Mucosa of descending colon (tissue), 3 donors: ENCODE measurements around the gene CEP44. TPM values are rescaled to one million over a fixed set of nuclear protein-coding genes. Genes with fewer than 3 reads are reported as not detected.
A peak's percentile ranks its signal among the peaks of the same experiment; 100 is the strongest.

Experiments used
- ATAC-seq: fragments of 200-7000 bp; cut with Tn5 transposase; one replicate; pipeline ENCODE4 v1.9.1; 2020; ENCODE audit warnings: mild to moderate bottlenecking, moderate library complexity
- DNase-seq, 3 donors: peaks; one replicate each; pipeline ENCODE4 v3.0.0-alpha.2; 2020
- H3K36me3 ChIP-seq: fragments of 200-600 bp; one replicate; pipeline ENCODE4 v1.8.0; 2021; ENCODE audit warnings: low read depth, mild to moderate bottlenecking
- H3K4me1 ChIP-seq: fragments of 200-600 bp; one replicate; pipeline ENCODE4 v1.8.0; 2021; ENCODE audit warnings: low read depth, mild to moderate bottlenecking
- H3K4me3 ChIP-seq: fragments of 200-600 bp; one replicate; pipeline ENCODE4 v1.8.0; 2021; ENCODE audit warnings: mild to moderate bottlenecking
- H3K9me3 ChIP-seq: fragments of 200-600 bp; one replicate; pipeline ENCODE4 v1.8.0; 2021; ENCODE audit warnings: mild to moderate bottlenecking
- intact Hi-C, 2 donors: fragments of 100-400 bp; cut with DNase I in 1 of 2; cut with micrococcal nuclease in 1 of 2; formaldehyde crosslinking; loops; one replicate each; pipeline versions ENCODE4 v1.11.0 to v1.11.1; 2022; cut with DNase I, micrococcal nuclease
- total RNA-seq, 3 donors: library from RNA; stranded (reverse); fragmentation: NEBNext Ultra II Directional in 2 of 3; extraction: Animal tissue kit (Norgen Biotek cat#: 25700) in 2 of 3; gene quantifications; one replicate each; pipeline versions ENCODE4 v1.2.1 to v1.2.4, GENCODE V29; 2021 to 2023
- TF ChIP-seq, protein P1 (sequence below): fragments of 200-600 bp; IDR thresholded peaks from one replicate; pipeline ENCODE4 v1.8.0; 2022; ENCODE audit warnings: antibody characterized with exemption, mild to moderate bottlenecking
- donor health status: DM: no; HTN: no; CAD: no; lungs with moderate emphysema.
- donor health status: DM: no; HTN: no; CAD: no.
- donor health status: DM: no; HTN: yes; CAD: no.

CEP44 gene
- total RNA-seq, 3 donors from 2014 or later, result 13.7 to 28.7 (median 14.7) TPM

DNA sequence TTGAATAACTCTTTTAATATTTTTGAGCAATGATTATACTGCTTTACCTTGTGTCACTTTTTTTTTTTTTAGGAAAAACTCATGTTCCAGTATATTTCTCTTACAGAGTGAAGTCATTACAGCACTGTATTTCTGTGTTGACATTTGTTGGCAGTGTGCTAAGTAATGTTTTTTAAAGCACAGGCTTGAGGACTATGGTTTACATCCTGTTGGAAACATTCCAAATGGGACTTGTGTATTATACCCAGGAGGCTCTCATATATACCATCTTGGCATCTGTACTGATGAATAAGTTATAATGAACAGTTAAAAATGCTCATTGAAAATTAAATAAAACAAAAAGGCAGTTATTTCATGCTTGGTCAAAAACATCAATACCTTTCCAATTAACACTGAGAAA is 33.8 kb downstream of the CEP44 start:
- H3K4me3 ChIP-seq, result no peak overlapping the region
- DNase-seq (no peak), ATAC-seq (no peak)
- H3K4me1 ChIP-seq, result no peaks in the 10 kb centered on the region
- H3K36me3 ChIP-seq, result peaks cover 4% of the 10 kb centered on the region
- TF ChIP-seq, protein P1, sequence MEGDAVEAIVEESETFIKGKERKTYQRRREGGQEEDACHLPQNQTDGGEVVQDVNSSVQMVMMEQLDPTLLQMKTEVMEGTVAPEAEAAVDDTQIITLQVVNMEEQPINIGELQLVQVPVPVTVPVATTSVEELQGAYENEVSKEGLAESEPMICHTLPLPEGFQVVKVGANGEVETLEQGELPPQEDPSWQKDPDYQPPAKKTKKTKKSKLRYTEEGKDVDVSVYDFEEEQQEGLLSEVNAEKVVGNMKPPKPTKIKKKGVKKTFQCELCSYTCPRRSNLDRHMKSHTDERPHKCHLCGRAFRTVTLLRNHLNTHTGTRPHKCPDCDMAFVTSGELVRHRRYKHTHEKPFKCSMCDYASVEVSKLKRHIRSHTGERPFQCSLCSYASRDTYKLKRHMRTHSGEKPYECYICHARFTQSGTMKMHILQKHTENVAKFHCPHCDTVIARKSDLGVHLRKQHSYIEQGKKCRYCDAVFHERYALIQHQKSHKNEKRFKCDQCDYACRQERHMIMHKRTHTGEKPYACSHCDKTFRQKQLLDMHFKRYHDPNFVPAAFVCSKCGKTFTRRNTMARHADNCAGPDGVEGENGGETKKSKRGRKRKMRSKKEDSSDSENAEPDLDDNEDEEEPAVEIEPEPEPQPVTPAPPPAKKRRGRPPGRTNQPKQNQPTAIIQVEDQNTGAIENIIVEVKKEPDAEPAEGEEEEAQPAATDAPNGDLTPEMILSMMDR, result no peak
- intact Hi-C loops, result loop anchor here (5.0 to 10.0 kb wide), 3 partner anchors 93 to 813 kb away; no protein-coding TSS in a partner anchor
- no peaks in the 10 kb centered on the region for H3K9me3 ChIP-seq

DNA sequence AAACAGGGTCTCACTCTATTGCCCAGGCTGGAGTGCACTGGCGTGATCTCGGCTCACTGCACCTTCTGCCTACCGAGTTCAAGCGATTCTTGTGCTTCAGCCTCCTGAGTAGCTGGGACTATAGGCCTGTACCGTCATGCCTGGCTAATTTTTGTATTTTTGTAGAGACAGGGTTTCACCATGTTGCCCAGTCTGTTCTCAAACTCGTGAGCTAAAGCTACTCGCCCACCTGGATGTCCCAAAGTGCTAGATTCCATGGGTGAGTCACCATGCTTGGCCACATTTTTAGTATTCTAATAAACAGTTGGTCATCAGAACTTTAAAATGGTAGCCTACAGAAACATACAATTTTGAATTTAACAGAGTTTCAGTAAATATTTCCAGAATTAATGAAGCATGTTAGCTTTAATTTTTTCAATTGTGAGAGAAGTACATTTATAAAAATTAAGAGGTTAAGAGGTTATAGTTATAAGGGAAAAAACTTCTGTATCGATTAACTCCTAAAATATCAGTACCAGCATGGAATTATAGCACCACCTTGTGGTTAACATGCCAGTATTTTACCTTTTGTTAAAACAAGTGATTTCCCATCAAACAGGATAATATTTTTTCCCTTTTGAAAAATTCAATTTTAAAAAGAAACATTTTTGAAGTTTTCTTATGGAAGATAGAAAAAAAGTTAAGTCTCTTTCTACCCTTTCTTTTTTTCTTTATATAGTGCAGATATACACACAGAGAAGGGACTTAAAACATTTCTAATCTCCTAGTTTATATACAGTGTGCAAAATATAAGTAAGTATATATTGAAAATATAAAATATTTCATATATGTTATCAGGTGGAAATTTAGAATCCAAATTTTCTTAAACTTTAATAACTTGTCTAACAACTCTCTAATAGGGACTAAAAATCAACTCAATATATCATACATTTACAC is 35.4 kb downstream of the CEP44 start:
- ATAC-seq, result no peak
- peak in 1 of 3 donors; percentile 13 for DNase-seq
- Histone ChIP-seq H3K4me3 (no peak overlapping the region), H3K9me3 (no peaks in the 10 kb centered on the region), H3K36me3 (peaks cover 4% of the 10 kb centered on the region), H3K4me1 (no peaks in the 10 kb centered on the region)
- intact Hi-C loops, result loop anchor here (5.0 to 10.0 kb wide), 3 partner anchors 94 to 814 kb away; no protein-coding TSS in a partner anchor
- TF ChIP-seq, protein P1, result no peak

DNA sequence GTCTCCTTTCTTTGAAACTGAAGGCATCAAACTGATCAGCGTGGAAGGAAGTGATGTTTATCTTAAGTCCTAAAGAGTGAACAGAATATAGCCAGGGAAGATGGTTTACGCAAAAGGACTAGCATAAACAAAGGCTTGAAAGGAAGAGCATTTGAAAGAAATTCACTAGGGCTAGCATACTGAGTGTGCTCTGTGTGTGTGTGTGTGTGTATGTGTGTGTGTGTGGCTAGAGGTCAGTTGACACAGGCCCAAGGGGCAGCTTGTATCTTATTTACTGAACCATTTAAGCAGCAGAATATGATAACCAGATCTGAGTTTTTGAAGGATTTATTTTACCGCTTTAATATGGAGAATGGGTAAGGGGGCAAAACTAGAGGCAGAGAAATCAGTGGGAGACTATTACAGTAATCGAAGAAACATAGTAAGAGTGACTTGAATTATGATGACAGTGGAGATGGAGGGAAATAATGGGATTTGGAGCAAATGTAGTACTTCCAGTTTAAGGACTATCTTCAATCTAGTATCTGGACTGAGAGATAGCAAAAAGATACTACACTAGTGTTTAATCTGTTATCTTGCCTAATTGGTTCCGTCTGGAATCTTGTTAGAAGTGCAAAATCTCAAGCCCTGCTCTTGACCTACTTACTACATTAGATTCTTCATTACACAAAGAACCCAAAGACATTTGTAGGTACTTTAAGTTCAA is 36.9 kb downstream of the CEP44 start:
- H3K4me3 ChIP-seq, result no peak overlapping the region
- no peak for ATAC-seq
- no peaks in the 10 kb centered on the region for H3K4me1 ChIP-seq
- H3K36me3 ChIP-seq, result peaks cover 4% of the 10 kb centered on the region
- TF ChIP-seq, protein P1, result no peak
- H3K9me3 ChIP-seq, result no peaks in the 10 kb centered on the region
- intact Hi-C loops, result no loop called here
- no peak for DNase-seq

DNA sequence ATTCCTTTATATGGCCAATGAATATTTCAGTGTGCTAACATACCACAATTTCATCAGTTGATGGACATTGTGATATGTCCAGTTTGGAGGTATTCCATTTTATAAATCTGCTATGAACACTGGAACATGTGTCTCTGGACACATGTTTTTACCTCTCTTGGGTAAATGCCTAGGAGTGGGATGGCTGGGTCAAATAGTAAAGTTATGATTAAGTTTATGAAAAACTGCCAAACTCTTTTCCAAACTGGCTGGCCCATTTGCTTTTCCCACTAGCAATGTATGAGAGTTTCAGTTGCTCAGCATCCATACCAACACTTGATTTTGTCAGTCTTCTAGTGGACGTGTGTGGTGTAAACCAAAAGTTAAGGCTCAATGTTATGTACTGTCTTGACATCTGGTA is 40.5 kb downstream of the CEP44 start:
- TF ChIP-seq, protein P1, result no peak
- Histone ChIP-seq H3K36me3 (no peaks in the 10 kb centered on the region), H3K4me3 (no peak overlapping the region), H3K9me3 (no peaks in the 10 kb centered on the region), H3K4me1 (no peaks in the 10 kb centered on the region)
- intact Hi-C loops, result no loop called here
- DNase-seq, result no peak
- no peak for ATAC-seq

DNA sequence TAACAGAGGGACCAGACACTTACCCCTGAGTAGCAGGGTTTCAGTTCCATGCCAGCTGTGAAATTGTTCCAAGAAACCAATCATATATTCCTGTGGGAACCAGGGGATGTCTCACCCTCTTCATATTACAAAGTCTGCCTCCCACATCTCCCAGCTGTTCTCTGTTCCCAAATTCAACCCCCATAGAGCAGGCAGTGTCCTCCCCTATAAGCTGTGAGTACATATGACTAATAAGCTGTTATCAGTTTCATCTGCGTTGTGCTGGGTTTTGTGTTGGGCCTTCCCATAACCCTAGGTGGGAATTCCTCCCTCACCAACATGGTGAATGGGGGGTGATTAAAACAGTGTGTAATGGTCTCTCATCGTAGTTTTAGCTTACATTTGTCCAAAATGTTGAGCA is 41.0 kb downstream of the CEP44 start:
- DNase-seq (no peak), ATAC-seq (no peak)
- Histone ChIP-seq H3K9me3 (no peaks in the 10 kb centered on the region), H3K36me3 (no peaks in the 10 kb centered on the region), H3K4me1 (no peaks in the 10 kb centered on the region), H3K4me3 (no peak overlapping the region)
- TF ChIP-seq, protein P1, result no peak
- intact Hi-C loops, result no loop called here
